NB4 (cell line): ENCODE results near the gene AP2B1.

Experiments used
- POLR2A ChIP-seq: IDR thresholded peaks from 2 replicates; pipeline ENCODE4 v1.6.1; 2011; ENCODE audit warnings: mild to moderate bottlenecking; ENCODE audit not compliant: insufficient read length; ENCODE audit errors: extremely low read depth
- TF ChIP-seq, protein P1 (sequence below): IDR thresholded peaks from one replicate; pipeline ENCODE4 v1.5.1; 2012; ENCODE audit warnings: low read depth, low read length

GRCh38 chr17:35596530-35597233, 9.6 kb downstream of the AP2B1 start:
- TF ChIP-seq, protein P1, sequence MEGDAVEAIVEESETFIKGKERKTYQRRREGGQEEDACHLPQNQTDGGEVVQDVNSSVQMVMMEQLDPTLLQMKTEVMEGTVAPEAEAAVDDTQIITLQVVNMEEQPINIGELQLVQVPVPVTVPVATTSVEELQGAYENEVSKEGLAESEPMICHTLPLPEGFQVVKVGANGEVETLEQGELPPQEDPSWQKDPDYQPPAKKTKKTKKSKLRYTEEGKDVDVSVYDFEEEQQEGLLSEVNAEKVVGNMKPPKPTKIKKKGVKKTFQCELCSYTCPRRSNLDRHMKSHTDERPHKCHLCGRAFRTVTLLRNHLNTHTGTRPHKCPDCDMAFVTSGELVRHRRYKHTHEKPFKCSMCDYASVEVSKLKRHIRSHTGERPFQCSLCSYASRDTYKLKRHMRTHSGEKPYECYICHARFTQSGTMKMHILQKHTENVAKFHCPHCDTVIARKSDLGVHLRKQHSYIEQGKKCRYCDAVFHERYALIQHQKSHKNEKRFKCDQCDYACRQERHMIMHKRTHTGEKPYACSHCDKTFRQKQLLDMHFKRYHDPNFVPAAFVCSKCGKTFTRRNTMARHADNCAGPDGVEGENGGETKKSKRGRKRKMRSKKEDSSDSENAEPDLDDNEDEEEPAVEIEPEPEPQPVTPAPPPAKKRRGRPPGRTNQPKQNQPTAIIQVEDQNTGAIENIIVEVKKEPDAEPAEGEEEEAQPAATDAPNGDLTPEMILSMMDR = no peak
- TF ChIP-seq POLR2A = no peak
